Measurements from ENCODE around the gene LCN10.
"Not testable (repeated sequence)": the region's sequence is repeated elsewhere in the genome, so short reads cannot be mapped to it uniquely, and the experiment has no call there.

GRCh38 chr9:136788644-136789522, 46.1 kb upstream of the LCN10 start:
- TF ChIP-seq EP300 (IDR thresholded peaks at IDR 0.05; ENCODE audit: borderline replicate concordance in 1 of 2, control insufficient read depth in 1 of 2, low read depth in 2 of 2, low read length in 2 of 2); SMAD1 (IDR thresholded peaks at IDR 0.05; ENCODE audit: low read depth, partially characterized antibody); CBX5 (IDR thresholded peaks at IDR 0.05; ENCODE audit: low read depth); NFYB (IDR thresholded peaks at IDR 0.05; ENCODE audit: insufficient read depth, low read depth, low read length); HCFC1 (IDR thresholded peaks at IDR 0.05; ENCODE audit: low read length); IKZF1 (conservative IDR thresholded peaks at IDR 0.05); ATF7 (IDR thresholded peaks at IDR 0.05; ENCODE audit: low read depth): not testable (repeated sequence)
- TF ChIP-seq, protein P1, sequence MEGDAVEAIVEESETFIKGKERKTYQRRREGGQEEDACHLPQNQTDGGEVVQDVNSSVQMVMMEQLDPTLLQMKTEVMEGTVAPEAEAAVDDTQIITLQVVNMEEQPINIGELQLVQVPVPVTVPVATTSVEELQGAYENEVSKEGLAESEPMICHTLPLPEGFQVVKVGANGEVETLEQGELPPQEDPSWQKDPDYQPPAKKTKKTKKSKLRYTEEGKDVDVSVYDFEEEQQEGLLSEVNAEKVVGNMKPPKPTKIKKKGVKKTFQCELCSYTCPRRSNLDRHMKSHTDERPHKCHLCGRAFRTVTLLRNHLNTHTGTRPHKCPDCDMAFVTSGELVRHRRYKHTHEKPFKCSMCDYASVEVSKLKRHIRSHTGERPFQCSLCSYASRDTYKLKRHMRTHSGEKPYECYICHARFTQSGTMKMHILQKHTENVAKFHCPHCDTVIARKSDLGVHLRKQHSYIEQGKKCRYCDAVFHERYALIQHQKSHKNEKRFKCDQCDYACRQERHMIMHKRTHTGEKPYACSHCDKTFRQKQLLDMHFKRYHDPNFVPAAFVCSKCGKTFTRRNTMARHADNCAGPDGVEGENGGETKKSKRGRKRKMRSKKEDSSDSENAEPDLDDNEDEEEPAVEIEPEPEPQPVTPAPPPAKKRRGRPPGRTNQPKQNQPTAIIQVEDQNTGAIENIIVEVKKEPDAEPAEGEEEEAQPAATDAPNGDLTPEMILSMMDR (IDR thresholded peaks at IDR 0.05 in 2 of 3, conservative IDR thresholded peaks at IDR 0.05 in 1 of 3; ENCODE audit: control insufficient read depth in 2 of 3, extremely low read depth in 1 of 3, insufficient read depth in 1 of 3, low read depth in 3 of 3, low read length in 3 of 3): not testable (repeated sequence)

Data from GM12878 (cell line).